GM21825 (cell line): ENCODE measurements around the gene ZNF74.
"Not testable (repeated sequence)": the region's sequence is repeated elsewhere in the genome, so short reads cannot be mapped to it uniquely, and the experiment has no call there.

Experiments used
- ATAC-seq: cut with Tn5 transposase; IDR thresholded peaks from one replicate; pipeline ENCODE4 v1.9.1; 2021; ENCODE audit warnings: mild to moderate bottlenecking, moderate library complexity; ENCODE audit not compliant: unreplicated experiment

The ZNF74 gene

GRCh38 chr22:20374130-20374529 is 19.8 kb upstream of the ZNF74 start:
- not testable (repeated sequence) for ATAC-seq

GRCh38 chr22:20376281-20376680 is 17.7 kb upstream of the ZNF74 start:
- not testable (repeated sequence) for ATAC-seq

- ATAC-seq: not testable (repeated sequence)
Observed at GRCh38 chr22:20376983-20377382, 17.0 kb upstream of the ZNF74 start.

- ATAC-seq: no peak
Observed at GRCh38 chr22:20378110-20378509, 15.8 kb upstream of the ZNF74 start.

GRCh38 chr22:20378684-20379083 is 15.3 kb upstream of the ZNF74 start:
- not testable (repeated sequence) for ATAC-seq

- no peak for ATAC-seq
Observed at GRCh38 chr22:20380486-20380885, 13.5 kb upstream of the ZNF74 start.

GRCh38 chr22:20383538-20383937 is 10.4 kb upstream of the ZNF74 start:
- no peak for ATAC-seq

- ATAC-seq: no peak
Observed at GRCh38 chr22:20384171-20384570, 9.8 kb upstream of the ZNF74 start.

GRCh38 chr22:20384865-20385264 is 9.1 kb upstream of the ZNF74 start:
- no peak for ATAC-seq

- no peak for ATAC-seq
Observed at GRCh38 chr22:20386336-20386735, 7.6 kb upstream of the ZNF74 start.

GRCh38 chr22:20386972-20387371 is 7.0 kb upstream of the ZNF74 start:
- ATAC-seq: no peak

GRCh38 chr22:20388200-20388599 is 5.8 kb upstream of the ZNF74 start:
- no peak for ATAC-seq

GRCh38 chr22:20389288-20389687 is 4.7 kb upstream of the ZNF74 start:
- no peak for ATAC-seq

- ATAC-seq: no peak
Observed at GRCh38 chr22:20390394-20390907, 3.5 kb upstream of the ZNF74 start.

- ATAC-seq: no peak
Observed at GRCh38 chr22:20391222-20391621, 2.7 kb upstream of the ZNF74 start.

GRCh38 chr22:20392365-20392881 is 1.5 kb upstream of the ZNF74 start:
- not testable (repeated sequence) for ATAC-seq

- no peak for ATAC-seq
Observed at GRCh38 chr22:20392983-20393704, 807 bp upstream of the ZNF74 start.

GRCh38 chr22:20395181-20395906 is 1.4 kb downstream of the ZNF74 start:
- no peak for ATAC-seq

- no peak for ATAC-seq
Observed at GRCh38 chr22:20395907-20396287, 1.9 kb downstream of the ZNF74 start.

GRCh38 chr22:20396639-20397038 is 2.7 kb downstream of the ZNF74 start:
- ATAC-seq: no peak

- ATAC-seq: no peak
Observed at GRCh38 chr22:20397498-20397897, 3.5 kb downstream of the ZNF74 start.

- no peak for ATAC-seq
Observed at GRCh38 chr22:20398420-20398819, 4.5 kb downstream of the ZNF74 start.
